K562 (cell line): ENCODE measurements around the gene JPH3. TPM values are rescaled to one million over a fixed set of nuclear protein-coding genes. Genes with fewer than 3 reads are reported as not detected.
A peak's percentile ranks its signal among the peaks of the same experiment; 100 is the strongest.

Experiments
- ATAC-seq: fragments of 200-7000 bp; cut with Tn5 transposase; 3 replicates; pipeline ENCODE4 v1.9.1; 2020; ENCODE audit warnings: moderate library complexity
- BruUV-seq: library from RNA; stranded (reverse); fragments of 400-500 nt; replicated peaks from 2 replicates; lab custom pipeline; 2021; lab: Mats Ljungman, UMichigan
- CTCF ChIA-PET: fragments of 300-600 bp; formaldehyde crosslinking; extraction: SDS; loops from one replicate; lab custom pipeline; 2021; ENCODE audit warnings: low intra/inter-chr PET ratio; lab: Yijun Ruan, JAX
- POLR2A ChIA-PET: fragments of 300-600, 350-650 bp; sonication (Branson Sonifier 250); formaldehyde crosslinking; extraction: SDS; loops from one replicate; lab custom pipeline; 2021; ENCODE audit warnings: antibody characterized with exemption, inconsistent platforms; lab: Yijun Ruan, JAX
- DNase-seq, 4 experiments: peaks; one replicate each; pipeline versions ENCODE4 v3.0.0 to v3.0.0-alpha.2; 2011 to 2018; ENCODE audit warnings: low spot score in 3 of 4, mixed read lengths in 3 of 4; ENCODE audit errors: extremely low read depth in 1 of 4
- FAIRE-seq: peaks from 2 replicates; lab custom pipeline; 2011; peaks lifted over from hg19 to GRCh38; lab: Jason Lieb, UNC
- H2AFZ ChIP-seq: 2 replicates; pipeline ENCODE4 v1.6.0; 2011; ENCODE audit warnings: low read depth, low read length, control low read depth, inconsistent platforms
- H3K27ac ChIP-seq: fragments of 200-600 bp; 3 replicates; pipeline ENCODE4 v1.8.0; 2011; ENCODE audit warnings: low read depth, mild to moderate bottlenecking, control low read depth, inconsistent platforms, low read length, moderate library complexity, mixed read lengths; ENCODE audit errors: extremely low read depth
- H3K27me3 ChIP-seq, 2 experiments: fragments of 300-600 bp in 1 of 2; 2 replicates in 1 of 2; 3 replicates in 1 of 2; pipeline versions ENCODE4 v1.6.0 to v1.8.0; 2011; ENCODE audit warnings: inconsistent platforms in 2 of 2, low read length in 2 of 2, mild to moderate bottlenecking in 1 of 2, mixed read lengths in 1 of 2, moderate library complexity in 1 of 2; ENCODE audit not compliant: control insufficient read depth in 2 of 2, insufficient read depth in 2 of 2
- H3K36me3 ChIP-seq: fragments of 300-600 bp; 3 replicates; pipeline ENCODE4 v1.8.0; 2011; ENCODE audit warnings: mild to moderate bottlenecking, low read length, inconsistent platforms; ENCODE audit not compliant: control insufficient read depth, insufficient read depth
- H3K4me1 ChIP-seq, 2 experiments: fragments of 200-600 bp in 1 of 2; replicated peaks in 1 of 2; 2 replicates in 1 of 2; 3 replicates in 1 of 2; pipeline versions ENCODE4 v1.5.1 to v1.8.0; 2011; ENCODE audit warnings: inconsistent platforms in 2 of 2, low read length in 2 of 2, mild to moderate bottlenecking in 1 of 2, mixed read lengths in 1 of 2, moderate library complexity in 1 of 2; ENCODE audit not compliant: control insufficient read depth in 2 of 2, insufficient read depth in 2 of 2
- H3K4me2 ChIP-seq: 2 replicates; pipeline ENCODE4 v1.6.1; 2011; ENCODE audit warnings: low read length, control low read depth, inconsistent platforms, mixed read lengths; ENCODE audit not compliant: insufficient read depth
- H3K4me3 ChIP-seq: fragments of 200-600 bp; sonication (generic), shearing (Covaris generic); 2 replicates; pipeline ENCODE4 v1.5.1; 2016; ENCODE audit warnings: control low read depth, inconsistent platforms
- H3K79me2 ChIP-seq: fragments of 200-600 bp; 3 replicates; pipeline ENCODE4 v1.8.0; 2011; ENCODE audit warnings: low read length, inconsistent platforms; ENCODE audit not compliant: control insufficient read depth, insufficient read depth
- H3K9ac ChIP-seq, 2 experiments: 2 replicates each; pipeline versions ENCODE4 v1.6.0 to v1.6.1; 2011; ENCODE audit warnings: low read depth in 2 of 2, low read length in 2 of 2, control low read depth in 1 of 2, inconsistent platforms in 1 of 2, mild to moderate bottlenecking in 1 of 2, mixed read lengths in 1 of 2; ENCODE audit not compliant: insufficient read depth in 1 of 2
- H3K9me1 ChIP-seq: one replicate; pipeline ENCODE4 v1.6.0; 2011; ENCODE audit warnings: inconsistent platforms, mild to moderate bottlenecking, low read length, moderate library complexity; ENCODE audit not compliant: control insufficient read depth, insufficient read depth
- H3K9me3 ChIP-seq: replicated peaks from 2 replicates; pipeline ENCODE4 v1.5.1; 2011; ENCODE audit warnings: low read depth, low read length, inconsistent platforms; ENCODE audit not compliant: control insufficient read depth, insufficient read depth
- H4K20me1 ChIP-seq: replicated peaks from 2 replicates; pipeline ENCODE4 v1.6.1; 2011; ENCODE audit warnings: low read length, inconsistent platforms, mixed read lengths; ENCODE audit not compliant: control insufficient read depth, insufficient read depth
- EHMT2 ChIP-seq: fragments of 450-650 bp; IDR thresholded peaks from 2 replicates; pipeline ENCODE4 v1.6.1; 2018; ENCODE audit warnings: antibody characterized with exemption
- MYNN ChIP-seq, 2 experiments: sonication (generic); formaldehyde crosslinking in 1 of 2; IDR thresholded peaks; 2 replicates each; pipeline versions ENCODE4 v1.5.0 to v1.6.1; 2016 to 2020; ENCODE audit warnings: antibody characterized with exemption in 1 of 2, missing genetic modification reagents in 1 of 2
- RAD21 ChIP-seq, 2 experiments: fragments of 250-450 bp in 1 of 2; fragments of 450-650 bp in 1 of 2; sonication (Bioruptor Pico) in 1 of 2; formaldehyde crosslinking in 1 of 2; IDR thresholded peaks in 1 of 2; conservative IDR thresholded peaks in 1 of 2; 2 replicates each; pipeline versions ENCODE4 v1.4.0 to v1.8.0; 2020 to 2022; ENCODE audit warnings: mild to moderate bottlenecking in 2 of 2, moderate library complexity in 1 of 2
- SMC3 ChIP-seq: conservative IDR thresholded peaks from 2 replicates; pipeline ENCODE4 v1.6.1; 2011; ENCODE audit warnings: low read depth, low read length, improper control_type of control experiment; ENCODE audit not compliant: insufficient read depth
- XRCC4 ChIP-seq: IDR thresholded peaks from one replicate; pipeline ENCODE4 v1.6.1; 2011; ENCODE audit not compliant: insufficient read depth, insufficient read length; ENCODE audit errors: extremely low read depth
- ZSCAN32 ChIP-seq: fragments of 450-650 bp; formaldehyde crosslinking; IDR thresholded peaks from 2 replicates; pipeline ENCODE4 v1.4.0; 2020; ENCODE audit warnings: mild to moderate bottlenecking, moderate library complexity
- WGBS: fragments of 100-300 bp; shearing (Covaris generic); methylation state at CpG from one replicate; pipeline ENCODE4 v1.1.6; 2016; ENCODE audit warnings: low coverage, mixed read lengths; ENCODE audit not compliant: insufficient coverage; ENCODE audit errors: missing lambda C conversion rate; 5-methylcytosine and 5-hydroxymethylcytosine counted together
- in situ Hi-C: fragments of 300-500 bp; cut with MboI; formaldehyde crosslinking; loops from 4 replicates; pipeline ENCODE4 v1.15.0; 2018; ENCODE audit warnings: inconsistent platforms, mixed read lengths
- intact Hi-C: fragments of 100-400 bp; cut with micrococcal nuclease; formaldehyde crosslinking; loops from 2 replicates; pipeline ENCODE4 v1.14.2; 2022
- polyA plus RNA-seq, 8 experiments: library from polyadenylated mRNA; depleted of rRNA in 4 of 8; stranded (reverse) in 5 of 8; unstranded in 3 of 8; fragments of >200 nt; fragmentation: Nextera tagmentation in 2 of 8; fragmentation: Illumina TruSeq in 1 of 8; extraction: Ambion mirVana in 2 of 8; extraction: Trizol in 1 of 8; gene quantifications; 2 replicates each; pipeline versions ENCODE4 v1.2.1 to v1.2.3, GENCODE V29; 2011 to 2014; ENCODE audit warnings: inconsistent platforms in 1 of 8, missing spikeins in 1 of 8
- total RNA-seq, 7 experiments: library from RNA; depleted of rRNA in 6 of 7; stranded (reverse); fragments of >200 nt in 6 of 7; fragmentation: Illumina TruSeq in 2 of 7; extraction: Trizol in 2 of 7; gene quantifications; 2 replicates each; pipeline versions ENCODE4 v1.2.1 to v1.2.3, GENCODE V29; 2011 to 2021; ENCODE audit warnings: low replicate concordance in 1 of 7
- TF ChIP-seq, protein P1 (sequence below): sonication (generic); formaldehyde crosslinking; IDR thresholded peaks from 2 replicates; pipeline ENCODE4 v1.8.0; 2022; ENCODE audit warnings: mild to moderate bottlenecking, missing genetic modification reagents
- TF ChIP-seq, protein P2 (sequence below), 3 experiments: IDR thresholded peaks in 2 of 3; conservative IDR thresholded peaks in 1 of 3; 2 replicates each; pipeline ENCODE4 v1.5.1; 2011 to 2012; ENCODE audit warnings: low read length in 3 of 3, mild to moderate bottlenecking in 3 of 3, control low read depth in 2 of 3, improper control_type of control experiment in 1 of 3, inconsistent platforms in 1 of 3, low read depth in 1 of 3, mixed read lengths in 1 of 3, moderate library complexity in 1 of 3; ENCODE audit not compliant: insufficient read depth in 2 of 3

Gene JPH3
- total and polyA plus RNA-seq, 9 of the 15 experiments (the other 6 are each of a cell fraction or from before 2014, with no cell fraction given) = 0.01 TPM; not detected in 8

DNA sequence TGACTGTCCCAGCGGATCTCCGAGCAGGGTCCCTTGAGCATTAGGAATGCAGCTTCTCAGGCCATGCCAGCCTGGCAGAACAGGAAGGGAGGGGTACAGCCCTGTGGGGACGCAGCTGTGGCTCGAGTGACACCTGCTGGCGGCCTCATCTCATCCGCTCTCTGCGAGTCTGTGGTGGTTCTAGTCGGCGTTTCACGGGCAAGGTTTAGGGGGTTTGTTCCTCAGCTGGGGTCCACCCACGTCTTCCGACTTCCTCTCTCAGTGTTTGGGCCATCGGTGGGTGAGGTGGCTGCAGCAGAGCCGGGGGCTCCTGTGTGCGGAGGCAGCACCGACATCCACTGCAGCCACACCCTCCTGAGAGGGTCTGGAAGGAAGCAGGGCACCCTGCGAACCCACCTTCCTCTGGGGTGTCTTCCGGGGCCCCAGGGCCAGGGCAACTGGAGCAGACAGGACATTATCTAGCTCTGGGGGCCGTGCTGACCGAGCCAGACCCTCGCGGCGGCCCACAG lies 33.3 kb downstream of the JPH3 start:
- H3K9ac ChIP-seq = no peak overlapping the region
- intact Hi-C loops = loop anchor here (2.0 to 10.0 kb wide), 5 partner anchors 49 to 1073 kb away; partner anchors contain the start of gene MAP1LC3B
- H3K9me1 ChIP-seq = peaks cover 4% of the 10 kb centered on the region
- WGBS = under 1% methylated on average over 14 of the region's 23 CpGs
- ChIA-PET CTCF (interaction anchor here (0.9 to 3.8 kb wide), 6 partner anchors 47 to 1072 kb away, joined by 3 to 23 read pairs (median 14); partner anchors contain the start of gene C16orf95), POLR2A (interaction anchor here (0.6 to 1.2 kb wide), 7 partner anchors 22 to 856 kb away, joined by 3 to 6 read pairs (median 3); no protein-coding TSS in a partner anchor)
- H3K4me1 ChIP-seq = peaks cover 0 to 18% of the 10 kb centered on the region in 2 experiments; a peak in 3 of 5 replicates
- H3K27ac ChIP-seq = no peak overlapping the region
- no peaks in the 10 kb centered on the region for H3K9me3 ChIP-seq
- BruUV-seq = no TSS peak
- ATAC-seq (peak; percentile 85), DNase-seq (peak; percentile 55 to 65 (median 61)), FAIRE-seq (peak; percentile 75)
- no peak overlapping the region for H3K4me3 ChIP-seq
- in situ Hi-C loops = loop anchor here (5.0 to 25.0 kb wide), 2 partner anchors 48 to 1073 kb away; partner anchors contain the start of genes FOXC2 and MTHFSD
- H3K79me2 ChIP-seq = no peaks in the 10 kb centered on the region
- H2AFZ ChIP-seq = no peak overlapping the region
- peaks cover 7% of the 10 kb centered on the region; the same call in 1 of the 2 replicates for H4K20me1 ChIP-seq
- H3K27me3 ChIP-seq = peaks cover 34 to 73% of the 10 kb centered on the region in 2 experiments
- H3K4me2 ChIP-seq = 0 out of 2 replicates have a peak overlapping the region, but pooled peaks have one; percentile 30
- no peaks in the 10 kb centered on the region for H3K36me3 ChIP-seq
- TF ChIP-seq, protein P1, sequence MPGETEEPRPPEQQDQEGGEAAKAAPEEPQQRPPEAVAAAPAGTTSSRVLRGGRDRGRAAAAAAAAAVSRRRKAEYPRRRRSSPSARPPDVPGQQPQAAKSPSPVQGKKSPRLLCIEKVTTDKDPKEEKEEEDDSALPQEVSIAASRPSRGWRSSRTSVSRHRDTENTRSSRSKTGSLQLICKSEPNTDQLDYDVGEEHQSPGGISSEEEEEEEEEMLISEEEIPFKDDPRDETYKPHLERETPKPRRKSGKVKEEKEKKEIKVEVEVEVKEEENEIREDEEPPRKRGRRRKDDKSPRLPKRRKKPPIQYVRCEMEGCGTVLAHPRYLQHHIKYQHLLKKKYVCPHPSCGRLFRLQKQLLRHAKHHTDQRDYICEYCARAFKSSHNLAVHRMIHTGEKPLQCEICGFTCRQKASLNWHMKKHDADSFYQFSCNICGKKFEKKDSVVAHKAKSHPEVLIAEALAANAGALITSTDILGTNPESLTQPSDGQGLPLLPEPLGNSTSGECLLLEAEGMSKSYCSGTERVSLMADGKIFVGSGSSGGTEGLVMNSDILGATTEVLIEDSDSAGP (CRISPR knock-in tag) = no peak
- no peak for TF ChIP-seq EHMT2
- TF ChIP-seq SMC3 = peak; percentile 51; the same call in 1 of the 2 replicates
- TF ChIP-seq, protein P2, sequence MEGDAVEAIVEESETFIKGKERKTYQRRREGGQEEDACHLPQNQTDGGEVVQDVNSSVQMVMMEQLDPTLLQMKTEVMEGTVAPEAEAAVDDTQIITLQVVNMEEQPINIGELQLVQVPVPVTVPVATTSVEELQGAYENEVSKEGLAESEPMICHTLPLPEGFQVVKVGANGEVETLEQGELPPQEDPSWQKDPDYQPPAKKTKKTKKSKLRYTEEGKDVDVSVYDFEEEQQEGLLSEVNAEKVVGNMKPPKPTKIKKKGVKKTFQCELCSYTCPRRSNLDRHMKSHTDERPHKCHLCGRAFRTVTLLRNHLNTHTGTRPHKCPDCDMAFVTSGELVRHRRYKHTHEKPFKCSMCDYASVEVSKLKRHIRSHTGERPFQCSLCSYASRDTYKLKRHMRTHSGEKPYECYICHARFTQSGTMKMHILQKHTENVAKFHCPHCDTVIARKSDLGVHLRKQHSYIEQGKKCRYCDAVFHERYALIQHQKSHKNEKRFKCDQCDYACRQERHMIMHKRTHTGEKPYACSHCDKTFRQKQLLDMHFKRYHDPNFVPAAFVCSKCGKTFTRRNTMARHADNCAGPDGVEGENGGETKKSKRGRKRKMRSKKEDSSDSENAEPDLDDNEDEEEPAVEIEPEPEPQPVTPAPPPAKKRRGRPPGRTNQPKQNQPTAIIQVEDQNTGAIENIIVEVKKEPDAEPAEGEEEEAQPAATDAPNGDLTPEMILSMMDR (IDR thresholded peaks at IDR 0.05 in 2 of 3, conservative IDR thresholded peaks at IDR 0.05 in 1 of 3; ENCODE audit: insufficient read depth in 2 of 3, low read depth in 1 of 3, low read length in 3 of 3) = peak; percentile 68 to 76 (median 73)
- no peak for TF ChIP-seq ZSCAN32 (CRISPR knock-in tag)
- peak; percentile 51 to 86 for TF ChIP-seq RAD21 (CRISPR knock-in tag; conservative IDR thresholded peaks at IDR 0.05 in 1 of 2, IDR thresholded peaks at IDR 0.05 in 1 of 2)
- peak; percentile 69; the same call in 1 of the 2 replicates for TF ChIP-seq MYNN (IDR thresholded peaks at IDR 0.05)
- no peak for TF ChIP-seq MYNN (CRISPR knock-in tag; IDR thresholded peaks at IDR 0.05)
- TF ChIP-seq XRCC4 = no peak
